SU-DHL-6 (cell line): ENCODE results near the gene FBXO41.

Source experiments
- CTCF ChIP-seq: fragments of 200-600 bp; sonication (generic); IDR thresholded peaks from one replicate; pipeline ENCODE4 v1.5.1; 2017; ENCODE audit warnings: antibody characterized with exemption, mild to moderate bottlenecking, low read length, moderate library complexity; ENCODE audit not compliant: insufficient read depth, poor library complexity, severe bottlenecking
- EZH2phosphoT487 ChIP-seq: fragments of 200-600 bp; sonication (generic), shearing (Covaris generic); conservative IDR thresholded peaks from 2 replicates; pipeline ENCODE4 v1.6.1; 2018; ENCODE audit warnings: mild to moderate bottlenecking, antibody characterized with exemption, low read length, moderate library complexity, mixed read lengths

- TF ChIP-seq EZH2phosphoT487: no peak
- TF ChIP-seq CTCF: no peak
These were observed 22.1 kb downstream of the FBXO41 start for GRCh38 chr2:73262108-73262651.
